Mesothelial cell of epicardium (in vitro differentiated cells): Measurements from ENCODE around the gene FBXO30. TPM values are rescaled to one million over a fixed set of nuclear protein-coding genes. Genes with fewer than 3 reads are reported as not detected.

Experiments used
- DNase-seq, 2 experiments: peaks; one replicate each; pipeline ENCODE4 v3.0.0; 2021; ENCODE audit warnings: low spot score in 2 of 2; ENCODE audit not compliant: unreplicated experiment in 2 of 2
- H3K27ac Mint-ChIP-seq: 2 replicates; pipeline ENCODE4 v1.8.0; 2021; ENCODE audit warnings: mixed read lengths
- H3K27me3 Mint-ChIP-seq: 2 replicates; pipeline ENCODE4 v1.8.0; 2021; ENCODE audit warnings: low read depth, mixed read lengths
- H3K36me3 Mint-ChIP-seq: 2 replicates; pipeline ENCODE4 v1.8.0; 2021; ENCODE audit warnings: mixed read lengths
- H3K4me1 Mint-ChIP-seq: 2 replicates; pipeline ENCODE4 v1.8.0; 2021; ENCODE audit warnings: mixed read lengths
- H3K4me3 Mint-ChIP-seq: 2 replicates; pipeline ENCODE4 v1.8.0; 2021; ENCODE audit warnings: mild to moderate bottlenecking, moderate library complexity, mixed read lengths
- H3K9me3 Mint-ChIP-seq: 2 replicates; pipeline ENCODE4 v1.8.0; 2021; ENCODE audit warnings: mixed read lengths
- CTCF ChIP-seq: fragments of 200-600 bp; sonication (generic); IDR thresholded peaks from one replicate; pipeline ENCODE4 v1.5.0; 2021; ENCODE audit warnings: antibody characterized with exemption; ENCODE audit not compliant: unreplicated experiment
- total RNA-seq: library from RNA; stranded (reverse); gene quantifications from 3 replicates; pipeline ENCODE4 v1.2.1, GENCODE V29; 2021

Gene FBXO30
- total RNA-seq, 1 donor from 2014 or later, result 9.2 TPM

GRCh38 chr6:145772846-145773245 is 41.7 kb downstream of the FBXO30 start:
- Mint-ChIP-seq H3K36me3 (peaks cover 13% of the 10 kb centered on the region), H3K4me3 (no peak overlapping the region), H3K27ac (no peak overlapping the region), H3K4me1 (no peaks in the 10 kb centered on the region), H3K9me3 (peaks cover 38% of the 10 kb centered on the region), H3K27me3 (no peaks in the 10 kb centered on the region)
- DNase-seq, result no peak
- no peak for TF ChIP-seq CTCF

GRCh38 chr6:145765449-145765848 is 49.1 kb downstream of the FBXO30 start:
- no peaks in the 10 kb centered on the region for H3K4me1 Mint-ChIP-seq
- H3K27me3 Mint-ChIP-seq, result no peaks in the 10 kb centered on the region
- no peak overlapping the region for H3K27ac Mint-ChIP-seq
- H3K9me3 Mint-ChIP-seq, result peaks cover 6% of the 10 kb centered on the region
- DNase-seq, result no peak
- no peak for TF ChIP-seq CTCF
- H3K4me3 Mint-ChIP-seq, result no peak overlapping the region
- H3K36me3 Mint-ChIP-seq, result peaks cover 4% of the 10 kb centered on the region

- Mint-ChIP-seq H3K9me3 (no peaks in the 10 kb centered on the region), H3K4me1 (no peaks in the 10 kb centered on the region), H3K27me3 (no peaks in the 10 kb centered on the region), H3K36me3 (no peaks in the 10 kb centered on the region), H3K4me3 (no peak overlapping the region), H3K27ac (no peak overlapping the region)
- TF ChIP-seq CTCF, result no peak
- no peak for DNase-seq
Measured at GRCh38 chr6:145763742-145764141, 50.9 kb downstream of the FBXO30 start.

GRCh38 chr6:145761584-145761983 is 53.0 kb downstream of the FBXO30 start:
- Mint-ChIP-seq H3K36me3 (no peaks in the 10 kb centered on the region), H3K4me1 (no peaks in the 10 kb centered on the region)

GRCh38 chr6:145758113-145758512 is 56.5 kb downstream of the FBXO30 start:
- Mint-ChIP-seq H3K27ac (no peak overlapping the region), H3K36me3 (no peaks in the 10 kb centered on the region)

More at GRCh38 chr6:145761584-145761983, 53.0 kb downstream of the FBXO30 start:
- Mint-ChIP-seq H3K4me3 (no peak overlapping the region), H3K9me3 (no peaks in the 10 kb centered on the region), H3K27ac (no peak overlapping the region), H3K27me3 (no peaks in the 10 kb centered on the region)
- no peak for TF ChIP-seq CTCF
- no peak for DNase-seq

More at GRCh38 chr6:145758113-145758512, 56.5 kb downstream of the FBXO30 start:
- Mint-ChIP-seq H3K4me1 (peaks cover 11% of the 10 kb centered on the region), H3K9me3 (peaks cover 14% of the 10 kb centered on the region), H3K4me3 (no peak overlapping the region), H3K27me3 (no peaks in the 10 kb centered on the region)
- no peak for DNase-seq
- TF ChIP-seq CTCF, result no peak
